ENCODE measurements around the gene LIPI. TPM values are rescaled to one million over a fixed set of nuclear protein-coding genes. Genes with fewer than 3 reads are reported as not detected.
"Not testable (repeated sequence)": the region's sequence is repeated elsewhere in the genome, so short reads cannot be mapped to it uniquely, and the experiment has no call there.

LIPI gene
- total RNA-seq, 4 donors from 2014 or later, result not detected

DNA sequence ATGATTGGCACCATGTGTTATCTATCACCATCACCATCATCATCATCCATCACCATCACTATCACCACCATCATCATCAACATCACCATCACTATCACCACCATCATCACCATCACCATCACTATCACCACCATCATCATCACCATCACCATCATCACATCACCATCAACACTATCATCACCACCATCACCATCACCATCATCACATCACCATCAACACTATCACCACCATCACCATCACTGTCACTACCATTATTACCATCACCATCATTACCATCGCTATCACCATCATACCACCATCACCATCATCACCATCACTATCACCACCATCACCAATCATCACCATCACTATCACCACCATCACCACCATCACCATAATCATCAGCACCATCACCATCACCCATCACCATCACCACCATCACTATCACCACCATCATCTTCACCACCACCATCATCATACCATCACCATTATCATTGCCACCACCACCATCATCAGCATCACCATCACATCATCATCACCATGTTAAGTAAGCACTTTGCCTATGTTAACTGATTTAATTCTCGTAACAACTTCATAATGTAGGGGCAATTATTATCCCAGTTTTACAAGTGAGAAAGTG, 112.8 kb downstream of the LIPI start:
- DNase-seq (ENCODE audit: low spot score), result no peak
- no peak for ATAC-seq (ENCODE audit: low FRiP score)
- no peak for TF ChIP-seq CTCF (IDR thresholded peaks at IDR 0.05)

DNA sequence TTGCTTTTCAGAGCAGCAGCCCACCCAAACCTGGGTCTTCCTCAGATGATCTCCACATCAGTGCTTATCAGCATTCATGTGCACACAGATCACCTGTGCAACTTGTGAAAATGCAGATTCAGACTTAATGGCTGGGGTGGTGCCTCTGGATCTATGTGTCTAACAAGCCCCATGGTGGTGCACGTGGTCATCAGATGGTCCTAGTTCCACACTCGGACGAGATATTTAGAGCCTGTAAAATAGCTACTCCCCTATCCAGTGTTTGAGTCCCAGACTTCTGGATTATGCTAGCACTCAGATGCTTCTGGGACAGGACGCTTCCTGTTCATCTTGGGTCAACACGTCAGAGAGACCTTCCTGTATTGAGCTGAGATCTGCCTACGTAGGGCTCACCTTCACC, 114.2 kb downstream of the LIPI start:
- no peak for DNase-seq (ENCODE audit: low spot score)
- no peak for ATAC-seq (ENCODE audit: low FRiP score)
- no peak for TF ChIP-seq CTCF (IDR thresholded peaks at IDR 0.05)

DNA sequence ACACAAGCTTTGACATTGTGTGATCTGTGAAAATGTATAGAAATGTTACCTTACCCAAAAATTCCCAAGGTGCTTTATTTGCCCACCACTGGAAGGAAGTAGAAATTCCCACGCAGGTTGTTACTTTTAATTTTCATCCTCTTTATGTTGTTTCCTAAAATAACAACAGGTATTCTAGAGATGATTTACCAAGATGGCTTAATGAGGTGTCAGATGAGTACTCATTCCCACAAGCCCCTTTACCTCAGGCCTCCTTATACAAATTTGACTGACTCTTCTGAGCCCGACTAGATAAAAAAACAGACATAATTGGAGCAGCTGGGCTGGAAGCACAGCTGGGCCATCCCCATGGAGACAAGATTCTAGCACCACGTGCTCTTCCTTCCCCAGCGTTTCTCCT, 114.6 kb downstream of the LIPI start:
- TF ChIP-seq CTCF (IDR thresholded peaks at IDR 0.05), result no peak
- ATAC-seq (ENCODE audit: low FRiP score), result no peak

DNA sequence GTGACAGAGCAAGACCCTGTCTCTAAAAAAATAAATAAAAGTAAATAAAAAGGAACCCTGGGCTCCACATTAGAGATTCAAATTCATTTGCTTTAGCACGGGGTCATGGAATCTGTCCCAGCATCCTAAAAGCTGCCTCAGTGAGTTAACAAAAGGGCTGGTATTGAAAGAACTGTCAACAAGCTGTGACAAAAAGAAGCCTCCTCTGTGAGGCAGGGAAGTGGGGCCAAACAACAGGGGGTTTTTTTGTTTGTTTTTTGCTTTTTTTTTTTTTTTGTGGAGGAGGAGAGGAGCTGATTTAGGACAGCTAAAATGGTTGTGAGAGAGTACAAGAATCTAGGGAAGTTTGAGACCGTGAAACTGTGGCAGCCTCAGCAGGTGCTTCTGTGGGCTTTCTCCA, 115.7 kb downstream of the LIPI start:
- ATAC-seq (ENCODE audit: low FRiP score) (no peak), DNase-seq (ENCODE audit: low spot score) (no peak)
- TF ChIP-seq CTCF (IDR thresholded peaks at IDR 0.05), result no peak

More for the DNA sequence above, 114.6 kb downstream of the LIPI start:
- DNase-seq (ENCODE audit: low spot score), result no peak

DNA sequence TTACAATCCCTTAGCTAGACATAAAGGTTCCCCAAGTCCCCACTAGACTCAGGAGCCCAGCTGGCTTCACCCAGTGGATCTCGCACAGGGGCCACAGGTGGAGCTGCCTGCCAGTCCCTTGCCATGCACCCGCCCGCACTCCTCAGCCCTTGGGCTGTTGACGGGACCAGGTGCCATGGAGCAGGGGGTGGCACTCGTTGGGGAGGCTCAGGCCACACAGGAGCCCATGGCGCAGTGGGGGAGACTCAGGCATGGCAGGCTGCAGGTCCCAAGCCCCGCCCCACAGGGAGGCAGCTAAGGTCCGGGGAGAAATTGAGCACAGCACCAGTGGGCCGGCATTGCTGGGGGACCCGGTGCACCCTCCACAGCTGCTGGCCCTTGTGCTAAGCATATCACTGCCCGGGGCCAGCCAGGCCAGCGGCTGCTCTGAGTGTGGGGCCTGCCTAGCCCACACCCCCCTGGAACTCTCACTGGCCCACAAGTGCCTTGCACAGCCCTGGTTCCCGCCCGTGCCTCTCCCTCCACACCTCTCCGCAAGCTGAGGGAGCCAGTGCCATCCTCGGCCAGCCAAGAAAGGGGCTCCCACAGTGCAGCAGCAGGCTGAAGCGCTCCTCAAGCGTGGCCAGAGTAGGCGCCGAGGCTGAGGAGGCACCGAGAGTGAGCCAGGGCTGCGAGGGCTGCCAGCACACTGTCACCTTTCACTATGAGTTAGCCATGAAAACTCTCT, 117.8 kb downstream of the LIPI start:
- TF ChIP-seq CTCF (IDR thresholded peaks at IDR 0.05), result no peak
- ATAC-seq (ENCODE audit: low FRiP score) (no peak), DNase-seq (ENCODE audit: low spot score) (no peak)

GRCh38 chr21:14090184-14090583, 120.6 kb downstream of the LIPI start:
- not testable (repeated sequence) for ATAC-seq (ENCODE audit: low FRiP score); DNase-seq (ENCODE audit: low spot score)

GRCh38 chr21:14088391-14088790, 122.4 kb downstream of the LIPI start:
- no peak for ATAC-seq (ENCODE audit: low FRiP score)
- TF ChIP-seq CTCF (IDR thresholded peaks at IDR 0.05), result no peak
- no peak for DNase-seq (ENCODE audit: low spot score)
